GM21529 (cell line): Measurements from ENCODE around the gene USP51.
"Not testable (repeated sequence)": the region's sequence is repeated elsewhere in the genome, so short reads cannot be mapped to it uniquely, and the experiment has no call there.

ENCODE experiments used
- ATAC-seq: cut with Tn5 transposase; IDR thresholded peaks from one replicate; pipeline ENCODE4 v1.9.1; 2021; ENCODE audit not compliant: unreplicated experiment

Gene USP51

GRCh38 chrX:55465791-55466190 lies 23.9 kb downstream of the USP51 start:
- ATAC-seq: not testable (repeated sequence)

- not testable (repeated sequence) for ATAC-seq
Observed at GRCh38 chrX:55465108-55465507, 24.5 kb downstream of the USP51 start.

GRCh38 chrX:55464050-55464449 lies 25.6 kb downstream of the USP51 start:
- not testable (repeated sequence) for ATAC-seq

- not testable (repeated sequence) for ATAC-seq
Observed at GRCh38 chrX:55459926-55460325, 29.7 kb downstream of the USP51 start.

GRCh38 chrX:55459426-55459825 lies 30.2 kb downstream of the USP51 start:
- not testable (repeated sequence) for ATAC-seq

GRCh38 chrX:55455708-55456107 lies 33.9 kb downstream of the USP51 start:
- not testable (repeated sequence) for ATAC-seq

GRCh38 chrX:55452833-55453124 lies 36.9 kb downstream of the USP51 start:
- peak; percentile 12 for ATAC-seq

GRCh38 chrX:55451990-55452832 lies 37.4 kb downstream of the USP51 start, which contains the start of gene MAGEH1:
Gene MAGEH1 (plus strand): TSS chrX:55452127. CDS start chrX:55452375, 248 bp downstream.
- peak; percentile 96 for ATAC-seq

GRCh38 chrX:55451626-55451989 lies 38.0 kb downstream of the USP51 start:
- peak; percentile 28 for ATAC-seq

GRCh38 chrX:55451141-55451540 lies 38.5 kb downstream of the USP51 start:
- ATAC-seq: peak; percentile 5

GRCh38 chrX:55450259-55450658 lies 39.4 kb downstream of the USP51 start:
- ATAC-seq: no peak

GRCh38 chrX:55443468-55443867 lies 46.2 kb downstream of the USP51 start:
- ATAC-seq: not testable (repeated sequence)
